GM19324 (cell line): ENCODE measurements around the gene SPATS2.

ENCODE experiments used
- ATAC-seq: cut with Tn5 transposase; IDR thresholded peaks from one replicate; pipeline ENCODE4 v1.9.1; 2021; ENCODE audit warnings: mild to moderate bottlenecking, moderate library complexity; ENCODE audit not compliant: unreplicated experiment, low FRiP score

Gene SPATS2

DNA sequence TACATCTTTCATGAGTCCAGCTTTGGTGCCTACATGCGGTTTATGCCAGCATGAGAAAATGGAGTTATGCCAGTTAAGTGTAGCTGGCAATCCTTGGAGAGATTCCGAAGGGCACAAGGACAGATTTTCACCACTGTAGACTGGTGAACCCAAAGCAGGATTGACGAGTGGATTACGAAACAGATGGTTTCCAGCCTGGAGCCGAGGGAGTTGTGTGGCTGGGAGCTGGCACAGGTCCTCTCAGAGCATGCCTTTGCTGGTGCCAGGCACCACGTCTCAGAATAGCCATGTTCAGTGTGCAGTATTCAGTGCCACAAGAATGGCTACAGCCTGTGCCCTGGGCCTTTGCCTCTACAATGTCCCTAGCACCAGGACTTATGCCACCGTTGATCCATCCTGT lies 184.8 kb downstream of the SPATS2 start:
- no peak for ATAC-seq

DNA sequence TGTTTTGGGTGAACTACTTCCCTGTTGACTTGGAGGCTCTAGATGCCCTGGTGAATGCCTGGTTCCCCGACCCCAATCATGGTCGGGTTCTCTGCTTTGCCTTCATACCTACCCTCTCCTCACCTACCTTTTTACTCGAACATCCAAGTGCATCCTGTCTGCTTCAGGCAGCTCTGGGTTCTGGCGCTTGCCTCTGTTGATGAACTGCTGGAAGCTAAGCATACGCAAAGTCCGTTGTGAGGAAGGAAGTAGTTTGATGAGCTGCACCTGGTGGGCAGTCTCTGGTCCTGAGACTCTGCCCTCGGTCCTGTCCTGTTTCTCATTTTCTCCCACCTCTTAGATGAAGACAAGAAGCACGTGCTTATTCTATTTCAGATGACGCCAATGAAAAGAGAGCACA lies 185.2 kb downstream of the SPATS2 start:
- no peak for ATAC-seq

DNA sequence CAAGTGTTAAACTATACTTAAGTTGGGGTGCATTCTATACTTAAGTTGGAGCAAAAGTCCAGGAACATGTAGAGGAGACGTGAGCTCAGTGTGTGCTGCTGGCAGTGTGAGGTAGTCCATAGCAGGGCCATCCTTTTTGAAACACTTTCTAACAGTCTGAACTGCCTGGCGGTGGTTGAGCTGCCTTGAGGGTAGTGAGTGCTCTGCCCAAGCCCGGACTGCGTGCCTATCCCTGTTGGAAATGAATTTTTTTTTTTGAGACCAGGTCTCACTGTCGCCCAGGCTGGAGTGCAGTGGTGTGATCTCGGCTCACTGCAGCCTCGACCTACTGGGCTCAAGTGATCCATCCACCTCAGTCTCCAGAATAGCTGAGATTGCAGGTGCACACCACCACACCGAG lies 185.6 kb downstream of the SPATS2 start:
- ATAC-seq = no peak

DNA sequence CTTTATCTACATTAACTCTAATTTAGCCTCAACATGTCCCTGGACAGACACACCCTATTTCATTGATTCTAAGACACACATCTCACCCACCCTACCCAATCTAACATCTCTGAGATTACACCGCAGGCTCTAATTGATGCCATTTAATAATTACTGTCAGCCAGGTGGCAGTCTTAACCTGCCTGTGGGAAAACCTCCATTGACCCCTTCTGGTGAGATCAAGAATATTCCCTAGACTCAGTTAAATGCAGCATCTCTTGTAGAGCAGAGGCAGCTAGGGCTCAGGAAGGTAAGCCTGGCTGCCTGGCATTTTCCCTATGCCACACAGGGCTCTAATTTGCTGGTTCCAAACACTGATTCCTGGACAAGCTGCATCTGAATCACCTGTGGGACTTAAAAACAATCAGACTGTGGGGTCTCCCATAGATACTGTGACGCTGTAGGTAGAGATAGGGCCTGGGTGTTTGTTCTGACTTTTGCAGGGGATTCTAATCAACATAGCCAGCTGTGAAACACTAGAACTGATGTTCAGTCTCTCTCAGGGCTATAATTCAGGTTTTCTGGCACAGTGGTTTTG lies 186.3 kb downstream of the SPATS2 start:
- ATAC-seq = no peak

DNA sequence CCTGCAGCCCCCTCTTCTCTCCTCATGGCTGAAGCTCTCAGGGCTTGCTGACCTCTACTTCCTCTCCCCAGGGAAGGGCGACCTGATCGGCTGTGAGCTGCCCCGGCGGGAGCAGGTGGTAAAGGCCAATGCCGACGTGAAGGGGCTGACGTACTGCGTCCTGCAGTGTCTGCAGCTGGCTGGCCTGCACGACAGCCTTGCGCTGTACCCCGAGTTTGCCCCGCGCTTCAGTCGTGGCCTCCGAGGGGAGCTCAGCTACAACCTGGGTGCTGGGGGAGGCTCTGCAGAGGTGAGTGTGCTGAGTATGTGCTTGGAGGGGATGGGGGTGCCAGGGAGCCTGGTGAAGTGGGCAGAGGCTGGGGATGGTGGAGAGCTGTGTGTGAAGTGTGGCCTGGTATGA lies 187.0 kb downstream of the SPATS2 start:
- no peak for ATAC-seq

DNA sequence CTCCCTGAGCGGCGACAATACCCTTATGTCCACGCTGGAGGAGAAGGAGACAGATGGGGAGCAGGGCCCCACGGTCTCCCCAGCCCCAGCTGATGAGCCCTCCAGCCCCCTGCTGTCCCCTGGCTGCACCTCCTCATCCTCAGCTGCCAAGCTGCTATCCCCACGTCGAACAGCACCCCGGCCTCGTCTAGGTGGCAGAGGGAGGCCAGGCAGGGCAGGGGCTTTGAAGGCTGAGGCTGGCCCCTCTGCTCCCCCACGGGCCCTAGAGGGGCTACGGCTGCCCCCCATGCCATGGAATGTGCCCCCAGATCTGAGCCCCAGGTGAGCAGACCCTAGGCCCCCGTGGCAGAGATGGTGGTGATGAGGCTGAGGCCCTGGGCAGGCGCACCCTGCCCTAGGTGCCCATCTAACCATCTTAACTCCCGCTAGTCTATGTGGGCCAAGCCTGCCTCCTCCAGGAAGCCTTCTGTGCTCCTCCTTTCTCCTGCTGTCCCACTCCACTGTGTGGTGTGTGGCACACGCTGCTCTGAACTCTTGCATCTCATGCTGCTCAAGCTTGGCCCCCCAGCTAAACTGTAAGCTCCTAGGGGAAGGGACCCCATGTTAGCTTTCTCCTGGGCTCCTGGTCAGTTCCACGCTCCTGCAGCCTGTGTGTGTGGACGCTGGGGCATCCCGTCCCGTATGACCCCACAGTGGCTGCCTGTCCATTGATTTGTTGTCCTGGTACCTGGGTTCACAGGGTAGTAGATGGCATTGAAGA lies 188.5 kb downstream of the SPATS2 start:
- no peak for ATAC-seq

DNA sequence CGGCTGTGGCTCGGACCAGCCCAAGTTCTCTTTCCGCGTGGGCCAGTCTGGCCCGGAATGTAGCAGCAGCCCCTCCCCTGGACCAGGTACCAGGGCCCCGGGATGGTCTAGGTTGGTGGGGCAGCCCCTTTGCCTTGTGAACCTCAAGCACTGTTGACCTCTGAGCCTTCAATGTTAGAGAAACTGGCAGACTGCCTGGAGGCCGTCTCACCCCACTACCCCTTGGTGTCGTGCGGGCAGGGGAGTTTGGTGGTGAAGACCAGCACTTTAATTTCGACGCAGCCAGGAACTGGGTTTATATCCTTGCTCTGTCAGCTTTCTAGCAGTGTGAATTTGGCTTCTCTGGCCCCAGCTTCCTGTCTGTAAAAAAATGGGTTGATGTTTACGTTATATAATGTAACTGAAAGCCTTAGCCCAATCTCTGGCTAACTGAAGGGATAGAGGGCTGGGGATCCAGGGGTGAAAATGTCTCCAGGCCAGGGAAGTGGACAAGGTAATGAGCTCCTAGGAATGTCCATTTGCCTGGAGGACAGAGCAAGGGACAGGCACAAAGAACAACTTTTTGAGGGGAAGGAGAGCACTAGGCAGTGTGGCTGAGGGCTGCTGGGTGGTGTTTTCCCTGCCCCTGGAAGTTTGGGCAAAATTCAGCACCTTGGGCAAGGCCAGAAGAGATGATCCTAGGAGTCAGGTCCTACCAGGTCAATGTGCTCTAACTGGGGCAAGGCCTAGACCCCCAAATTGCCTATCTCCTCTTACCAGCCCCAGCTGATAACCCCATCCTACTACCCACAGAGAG lies 189.3 kb downstream of the SPATS2 start:
- no peak for ATAC-seq

DNA sequence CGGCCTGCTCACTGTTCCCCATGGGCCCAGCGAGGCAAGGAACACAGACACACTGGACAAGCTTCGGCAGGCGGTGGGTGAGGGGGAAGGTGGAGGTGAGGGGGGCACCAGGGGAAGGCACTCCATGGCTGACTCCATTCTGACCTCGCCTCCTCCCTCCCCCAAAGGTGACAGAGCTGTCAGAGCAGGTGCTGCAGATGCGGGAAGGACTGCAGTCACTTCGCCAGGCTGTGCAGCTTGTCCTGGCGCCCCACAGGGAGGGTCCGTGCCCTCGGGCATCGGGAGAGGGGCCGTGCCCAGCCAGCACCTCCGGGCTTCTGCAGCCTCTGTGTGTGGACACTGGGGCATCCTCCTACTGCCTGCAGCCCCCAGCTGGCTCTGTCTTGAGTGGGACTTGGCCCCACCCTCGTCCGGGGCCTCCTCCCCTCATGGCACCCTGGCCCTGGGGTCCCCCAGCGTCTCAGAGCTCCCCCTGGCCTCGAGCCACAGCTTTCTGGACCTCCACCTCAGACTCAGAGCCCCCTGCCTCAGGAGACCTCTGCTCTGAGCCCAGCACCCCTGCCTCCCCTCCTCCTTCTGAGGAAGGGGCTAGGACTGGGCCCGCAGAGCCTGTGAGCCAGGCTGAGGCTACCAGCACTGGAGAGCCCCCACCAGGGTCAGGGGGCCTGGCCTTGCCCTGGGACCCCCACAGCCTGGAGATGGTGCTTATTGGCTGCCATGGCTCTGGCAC lies 190.1 kb downstream of the SPATS2 start:
- no peak for ATAC-seq

DNA sequence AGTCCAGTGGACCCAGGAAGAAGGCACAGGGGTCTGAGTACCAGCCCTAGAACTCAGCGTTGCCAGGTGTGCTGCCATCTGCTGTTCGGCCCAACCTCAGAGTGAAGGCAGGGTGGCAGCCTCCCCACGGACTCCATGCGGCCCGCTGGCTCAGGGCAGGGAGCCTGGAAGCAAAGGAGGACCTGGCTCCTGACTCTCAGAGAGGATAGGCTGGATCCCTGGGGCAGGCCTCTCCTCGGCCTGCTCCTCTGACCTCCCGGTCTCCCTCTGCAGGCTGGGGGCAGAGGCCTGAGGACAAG lies 190.6 kb downstream of the SPATS2 start:
- ATAC-seq = no peak

DNA sequence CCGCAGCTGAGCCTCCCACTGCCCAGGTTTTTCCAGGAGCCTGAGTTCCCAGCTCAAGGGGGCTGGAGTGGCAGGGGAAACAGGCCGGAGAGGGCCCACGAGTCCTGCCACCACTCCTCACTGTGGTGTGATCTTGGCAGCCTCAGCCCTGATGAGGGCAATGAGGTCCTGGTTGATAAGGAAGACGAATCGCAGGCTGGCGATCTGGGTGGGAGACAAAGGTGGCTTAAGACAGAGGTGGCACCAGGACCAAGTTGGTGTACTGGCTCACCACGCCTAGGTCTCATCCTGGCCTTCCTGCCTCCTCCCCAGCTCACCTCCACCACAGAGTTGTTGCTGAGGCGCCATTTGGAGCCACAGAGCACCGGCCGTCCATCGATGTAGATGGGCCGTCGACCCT lies 191.3 kb downstream of the SPATS2 start:
- no peak for ATAC-seq

DNA sequence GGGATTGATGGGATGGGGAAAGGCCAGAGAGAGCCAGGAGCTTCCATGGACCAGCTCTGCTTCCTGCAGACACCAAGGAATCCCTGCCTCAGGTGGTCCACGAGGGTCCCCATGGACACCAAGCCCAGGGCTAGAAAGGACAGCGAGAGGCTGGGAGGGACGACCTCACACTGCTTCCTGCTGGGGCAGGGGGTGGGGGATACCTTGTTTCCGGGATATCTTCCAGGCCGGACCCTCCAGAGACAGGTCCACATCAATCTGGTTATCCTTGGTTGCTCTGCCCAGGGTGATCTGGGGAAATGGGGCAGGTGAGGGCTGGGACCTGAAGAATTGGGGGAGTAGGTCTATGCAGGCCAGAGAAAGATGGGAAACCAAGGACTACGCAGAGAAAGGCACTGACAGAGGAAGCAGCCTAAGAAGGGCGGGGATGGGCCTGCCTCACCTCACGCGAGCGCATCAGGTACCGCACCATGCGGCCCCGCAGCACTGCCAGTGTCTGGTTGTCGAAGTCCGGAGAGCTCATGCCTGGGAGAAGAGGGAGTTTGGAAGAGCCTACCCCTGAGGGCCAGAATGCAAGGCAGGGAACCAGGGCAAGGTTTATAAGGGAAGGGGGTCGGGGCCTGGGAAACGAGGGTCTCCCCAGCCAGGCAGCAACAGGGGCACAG lies 191.9 kb downstream of the SPATS2 start:
- no peak for ATAC-seq

DNA sequence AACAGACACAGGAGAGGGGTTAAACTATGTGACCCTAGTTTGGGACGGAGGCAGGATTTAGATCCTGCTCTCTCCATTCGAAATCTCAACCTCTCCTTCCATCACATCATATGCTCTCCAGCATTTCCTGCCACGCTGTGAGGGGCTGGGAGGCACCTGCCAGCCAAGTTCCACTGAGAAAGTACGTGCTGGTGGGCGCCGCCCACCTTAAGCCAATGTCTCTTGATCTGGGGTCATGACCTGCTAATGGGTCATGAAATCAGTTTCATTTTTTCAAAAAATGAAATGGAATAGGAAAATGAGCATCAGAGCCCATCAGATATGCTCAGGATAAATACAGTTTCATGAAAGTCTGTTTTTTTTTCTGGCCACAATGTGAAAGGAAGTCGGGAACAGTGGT lies 193.4 kb downstream of the SPATS2 start:
- ATAC-seq = no peak

DNA sequence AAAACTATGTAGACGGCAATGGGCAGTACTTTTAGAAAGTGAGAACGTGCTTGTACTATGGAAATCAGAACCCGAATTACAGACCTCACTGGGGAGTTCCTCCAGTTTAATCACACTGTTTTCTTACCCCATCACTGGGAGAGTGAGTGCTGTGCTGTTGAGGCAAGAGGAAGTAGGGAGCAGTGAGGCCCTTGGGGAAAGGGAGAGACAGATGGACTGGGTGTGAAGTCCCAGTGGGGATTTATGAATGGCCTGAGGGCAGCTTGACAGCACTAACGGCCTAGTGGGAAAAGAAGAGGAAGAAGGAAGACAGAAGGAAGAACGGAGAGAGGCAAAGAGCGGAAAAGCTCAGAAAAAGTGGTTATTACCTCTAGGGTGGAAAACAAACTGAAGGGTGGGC lies 195.0 kb downstream of the SPATS2 start:
- ATAC-seq = no peak

DNA sequence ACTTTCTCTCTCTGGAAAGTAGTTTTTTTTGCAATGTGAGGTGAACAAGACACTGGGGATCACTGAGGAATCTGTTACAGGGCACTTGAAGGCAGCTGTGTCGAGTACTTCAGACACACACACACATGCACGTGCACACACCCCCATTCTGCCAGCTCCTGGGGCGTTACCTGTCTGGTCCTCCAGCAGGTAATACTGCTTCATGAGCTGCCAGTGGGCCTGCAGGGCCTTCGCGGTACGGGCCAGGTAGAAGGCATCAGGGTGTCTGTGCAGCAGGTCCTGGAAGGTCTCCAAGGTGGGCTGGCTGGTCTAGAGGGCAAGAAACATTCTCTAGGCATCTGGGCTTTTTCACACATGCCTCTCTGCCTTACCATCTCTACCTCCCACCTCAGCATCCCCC lies 195.6 kb downstream of the SPATS2 start:
- ATAC-seq = no peak

DNA sequence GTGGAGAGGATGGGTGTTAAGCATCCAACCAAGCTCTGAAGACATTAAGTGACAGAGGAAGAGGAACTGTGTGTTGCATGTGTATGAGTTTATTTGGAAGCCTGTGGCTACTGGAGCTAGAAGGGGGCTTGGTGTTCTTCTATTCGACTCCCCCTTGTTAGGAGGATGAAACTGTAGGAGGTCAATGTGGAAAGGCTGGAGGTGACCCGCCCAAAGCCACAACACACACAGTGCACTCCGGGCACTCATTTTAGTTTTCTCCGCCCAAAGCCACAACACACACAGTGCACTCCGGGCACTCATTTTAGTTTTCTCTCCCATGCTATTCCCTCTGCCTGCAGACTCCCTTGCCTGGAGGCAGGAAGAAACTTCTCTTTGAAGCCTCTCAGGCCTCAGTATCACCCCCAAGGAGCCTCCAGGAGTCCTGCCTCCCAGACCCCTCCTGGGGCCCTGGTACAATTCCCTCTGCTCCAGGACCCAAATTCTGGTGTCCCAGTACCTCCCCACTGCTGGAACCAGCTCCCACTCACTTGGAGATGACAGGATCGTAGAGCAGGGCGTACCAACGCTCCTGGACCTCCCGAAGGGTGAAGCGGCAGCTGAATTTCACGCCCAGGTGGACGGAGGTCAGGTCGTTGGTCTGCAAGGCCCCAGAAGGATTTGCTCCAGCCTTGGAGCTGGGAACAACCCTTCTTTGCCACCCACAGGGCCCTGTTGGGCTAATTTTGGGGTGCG lies 196.9 kb downstream of the SPATS2 start:
- ATAC-seq = no peak

DNA sequence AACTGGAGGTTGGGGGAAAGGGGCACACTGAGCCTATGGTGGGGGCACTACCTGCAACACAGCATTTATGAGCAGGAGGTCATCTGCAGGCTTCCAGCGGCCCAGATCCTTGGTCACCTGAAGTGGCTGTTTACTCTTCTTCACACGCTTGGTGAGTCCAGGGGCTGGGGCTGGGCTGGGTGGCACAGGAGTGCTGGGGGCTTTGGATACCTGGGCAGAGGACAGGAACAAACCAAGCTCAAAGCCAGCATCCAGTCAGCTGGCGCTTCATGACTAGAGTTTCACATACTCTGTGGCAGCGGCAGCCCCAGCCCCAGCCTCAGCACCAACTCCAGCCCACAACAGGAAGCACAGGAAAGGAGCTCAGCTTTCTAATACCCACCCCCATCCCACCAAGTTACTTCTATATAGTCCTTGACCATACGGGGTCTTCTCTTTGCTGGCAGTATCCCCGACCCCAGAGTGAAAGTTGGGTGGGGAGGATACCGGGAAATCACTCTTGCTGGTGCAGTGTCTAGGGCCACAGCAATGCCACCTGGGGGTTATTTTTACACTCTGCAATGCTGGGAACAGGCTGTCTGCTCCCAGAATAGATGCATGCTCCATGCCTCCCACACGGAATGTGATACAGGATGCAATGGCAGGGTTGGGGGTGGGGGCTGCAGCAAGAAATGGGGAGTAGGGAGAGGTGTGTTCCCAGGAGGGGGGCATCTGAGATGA lies 197.6 kb downstream of the SPATS2 start:
- ATAC-seq = no peak

DNA sequence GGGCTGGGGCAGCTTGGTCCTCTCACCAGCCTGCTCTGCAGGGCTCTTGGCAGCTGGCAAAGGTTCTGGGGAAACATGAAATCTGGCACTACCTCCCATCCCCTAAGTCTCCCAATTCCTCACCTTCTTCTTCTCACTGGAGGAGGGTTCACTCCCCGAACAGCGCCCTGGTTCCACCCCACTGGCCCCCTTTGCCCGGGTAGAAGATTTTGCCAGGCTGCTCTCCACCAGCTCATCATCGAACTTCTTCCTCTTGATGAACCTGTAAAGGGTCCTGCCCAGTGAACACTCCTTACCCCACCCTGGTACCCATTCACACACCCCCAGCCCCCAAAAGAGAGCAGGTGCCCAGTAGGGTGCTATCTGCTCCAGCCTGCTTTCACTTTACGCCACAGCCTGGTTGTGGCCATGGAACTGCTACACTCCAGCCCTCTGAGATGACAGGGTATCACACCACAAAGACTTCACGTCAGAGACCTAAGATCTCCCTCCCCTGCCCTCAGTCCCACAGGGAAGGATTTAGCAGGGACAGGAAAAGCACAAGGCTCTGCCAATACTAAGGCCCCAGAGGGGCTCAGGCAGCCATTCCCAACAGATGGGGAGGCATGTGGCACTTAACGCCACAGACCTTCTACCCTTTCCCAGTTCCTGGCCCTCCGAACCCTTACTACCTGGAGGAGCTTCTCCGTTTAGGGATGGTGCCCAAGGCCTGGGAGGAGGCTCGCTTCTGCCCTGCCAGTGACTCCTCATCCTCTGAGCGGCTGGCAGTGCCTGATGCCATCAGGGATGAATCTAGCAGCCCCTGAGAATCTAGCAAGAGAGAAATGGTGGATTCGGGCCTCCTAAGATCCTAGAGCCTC lies 198.4 kb downstream of the SPATS2 start:
- no peak for ATAC-seq

DNA sequence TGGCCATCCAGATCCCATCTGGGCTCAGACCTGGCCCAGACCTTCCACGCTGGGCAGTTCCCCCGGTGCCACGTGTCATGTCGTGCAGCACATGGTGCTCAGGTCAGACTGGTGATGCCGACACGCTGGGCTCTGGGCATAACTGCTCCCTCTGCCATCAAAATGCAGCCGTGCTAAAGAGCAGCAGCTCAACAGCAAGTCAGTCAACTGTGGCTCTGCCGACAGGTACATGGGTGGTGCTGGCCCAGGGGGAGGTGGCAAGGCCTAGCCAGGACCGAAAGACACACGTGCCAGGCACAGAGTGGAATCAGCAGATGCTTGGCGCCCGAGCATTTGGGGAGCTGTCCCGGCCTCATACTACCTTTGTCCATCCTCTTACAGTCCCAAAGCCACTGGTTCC lies 199.1 kb downstream of the SPATS2 start:
- no peak for ATAC-seq

DNA sequence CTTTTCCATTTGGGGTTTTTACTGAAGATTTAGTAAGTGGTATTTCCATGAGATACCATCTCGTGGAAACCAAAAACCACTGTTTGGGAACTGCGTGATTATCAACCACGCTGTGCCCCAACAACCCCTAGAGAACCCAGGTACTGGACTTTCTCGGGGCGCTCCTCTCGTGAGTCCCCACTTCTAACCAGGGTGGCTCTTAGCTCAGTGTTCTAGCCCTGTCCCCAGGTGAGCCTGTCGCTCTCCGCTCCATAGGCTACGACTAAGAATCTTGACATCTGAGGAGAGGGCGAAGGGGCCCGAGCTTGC lies 200.0 kb downstream of the SPATS2 start:
- no peak for ATAC-seq
